ENCODE data around the gene KCNAB1. TPM values are rescaled to one million over a fixed set of nuclear protein-coding genes. Genes with fewer than 3 reads are reported as not detected.

The KCNAB1 gene
- total RNA-seq, 2 donors from 2014 or later, result 0.07 to 0.74 TPM

DNA sequence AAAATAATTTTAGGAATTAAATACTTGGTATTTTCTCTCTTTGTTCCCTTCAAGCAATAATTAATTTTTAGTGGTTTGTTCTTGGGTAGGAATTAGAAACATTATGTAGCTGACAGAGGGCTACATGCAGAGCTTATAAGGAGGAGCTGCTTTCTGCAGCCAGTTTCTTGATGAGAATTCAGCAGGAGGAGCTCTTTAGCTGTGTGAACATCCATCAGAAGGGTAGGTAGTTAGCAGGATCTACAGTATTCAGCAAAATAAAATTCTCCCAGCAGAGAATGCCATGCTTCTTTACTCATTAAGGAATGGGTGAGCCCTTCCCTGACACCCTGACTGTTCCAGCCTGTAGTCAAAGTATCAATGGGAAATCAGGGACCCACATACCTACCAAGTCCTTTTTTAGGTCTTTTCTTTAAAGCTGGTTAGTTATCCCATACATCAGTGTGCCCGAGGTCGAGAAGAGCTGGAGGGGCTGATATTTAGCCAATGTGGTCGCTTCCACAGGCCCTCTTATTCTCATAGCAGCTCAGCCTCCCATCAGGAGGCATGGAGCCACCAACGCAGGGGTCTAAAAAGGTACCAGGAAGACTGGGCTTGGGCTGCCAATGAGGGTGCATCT, 54.0 kb downstream of the KCNAB1 start:
- TF ChIP-seq, protein P1, sequence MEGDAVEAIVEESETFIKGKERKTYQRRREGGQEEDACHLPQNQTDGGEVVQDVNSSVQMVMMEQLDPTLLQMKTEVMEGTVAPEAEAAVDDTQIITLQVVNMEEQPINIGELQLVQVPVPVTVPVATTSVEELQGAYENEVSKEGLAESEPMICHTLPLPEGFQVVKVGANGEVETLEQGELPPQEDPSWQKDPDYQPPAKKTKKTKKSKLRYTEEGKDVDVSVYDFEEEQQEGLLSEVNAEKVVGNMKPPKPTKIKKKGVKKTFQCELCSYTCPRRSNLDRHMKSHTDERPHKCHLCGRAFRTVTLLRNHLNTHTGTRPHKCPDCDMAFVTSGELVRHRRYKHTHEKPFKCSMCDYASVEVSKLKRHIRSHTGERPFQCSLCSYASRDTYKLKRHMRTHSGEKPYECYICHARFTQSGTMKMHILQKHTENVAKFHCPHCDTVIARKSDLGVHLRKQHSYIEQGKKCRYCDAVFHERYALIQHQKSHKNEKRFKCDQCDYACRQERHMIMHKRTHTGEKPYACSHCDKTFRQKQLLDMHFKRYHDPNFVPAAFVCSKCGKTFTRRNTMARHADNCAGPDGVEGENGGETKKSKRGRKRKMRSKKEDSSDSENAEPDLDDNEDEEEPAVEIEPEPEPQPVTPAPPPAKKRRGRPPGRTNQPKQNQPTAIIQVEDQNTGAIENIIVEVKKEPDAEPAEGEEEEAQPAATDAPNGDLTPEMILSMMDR (IDR thresholded peaks at IDR 0.05), result no peak
- no peak overlapping the region for H3K4me3 ChIP-seq
- intact Hi-C loops (cut with DNase I), result no loop called here
- no peaks in the 10 kb centered on the region for H3K27me3 ChIP-seq
- no peaks in the 10 kb centered on the region for H3K36me3 ChIP-seq
- DNase-seq, result no peak
- no peak overlapping the region for H3K27ac ChIP-seq
- no peak overlapping the region for H3K9ac ChIP-seq (ENCODE audit: low read depth in 2 of 2, low read length in 2 of 2)
- no peaks in the 10 kb centered on the region for H3K4me1 ChIP-seq
- H3K9me3 ChIP-seq, result no peaks in the 10 kb centered on the region

DNA sequence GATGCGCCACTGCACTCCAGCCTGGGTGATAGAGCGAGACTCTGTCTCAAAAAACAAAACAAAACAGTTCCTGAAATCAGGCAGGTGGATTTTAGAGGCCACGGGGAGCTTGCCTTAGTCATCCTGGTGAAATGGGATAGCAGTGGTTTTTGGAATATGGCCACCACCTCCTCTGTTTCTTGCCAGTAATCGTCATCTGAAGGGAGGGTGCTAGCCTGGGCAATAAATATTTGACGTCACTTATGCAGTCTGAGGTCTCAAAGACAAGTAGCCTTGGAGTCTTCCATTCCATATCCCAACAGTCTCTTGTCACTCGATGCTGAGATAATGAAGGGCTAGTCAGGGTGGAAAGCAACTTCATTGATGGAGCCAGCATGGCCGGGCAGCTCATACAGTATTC, 55.2 kb downstream of the KCNAB1 start:
- TF ChIP-seq, protein P1 (IDR thresholded peaks at IDR 0.05), result no peak
- no peak overlapping the region for H3K4me3 ChIP-seq
- no peak overlapping the region for H3K9ac ChIP-seq (ENCODE audit: low read depth in 2 of 2, low read length in 2 of 2)
- no peaks in the 10 kb centered on the region for H3K36me3 ChIP-seq
- no peaks in the 10 kb centered on the region for H3K27me3 ChIP-seq
- DNase-seq, result no peak
- H3K4me1 ChIP-seq, result no peaks in the 10 kb centered on the region
- H3K9me3 ChIP-seq, result no peaks in the 10 kb centered on the region
- H3K27ac ChIP-seq, result no peak overlapping the region
- intact Hi-C loops (cut with DNase I), result no loop called here

DNA sequence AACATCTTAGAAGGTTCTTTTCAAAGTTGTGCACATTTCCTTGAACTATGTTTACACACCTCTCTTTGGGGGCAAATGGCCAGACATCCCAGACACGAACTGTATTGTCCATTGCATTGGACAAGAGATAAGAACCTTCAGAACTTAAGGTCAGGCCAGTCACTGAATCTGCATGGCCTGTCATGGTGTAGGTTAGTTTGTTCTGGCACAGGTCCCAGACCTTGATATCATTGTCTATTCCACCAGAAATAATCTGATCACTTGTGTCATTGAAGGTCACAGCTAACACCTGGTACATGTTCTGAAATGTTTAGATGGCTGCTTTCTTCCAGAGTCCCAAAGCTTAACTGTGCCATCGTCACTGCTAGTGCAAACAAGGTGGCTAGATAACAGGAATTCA, 55.7 kb downstream of the KCNAB1 start:
- DNase-seq, result no peak
- TF ChIP-seq, protein P1 (IDR thresholded peaks at IDR 0.05), result no peak
- H3K27ac ChIP-seq, result no peak overlapping the region
- H3K4me3 ChIP-seq, result no peak overlapping the region
- no peaks in the 10 kb centered on the region for H3K4me1 ChIP-seq
- no peaks in the 10 kb centered on the region for H3K27me3 ChIP-seq
- no peak overlapping the region for H3K9ac ChIP-seq (ENCODE audit: low read depth in 2 of 2, low read length in 2 of 2)
- intact Hi-C loops (cut with DNase I), result no loop called here
- H3K9me3 ChIP-seq, result no peaks in the 10 kb centered on the region
- no peaks in the 10 kb centered on the region for H3K36me3 ChIP-seq

DNA sequence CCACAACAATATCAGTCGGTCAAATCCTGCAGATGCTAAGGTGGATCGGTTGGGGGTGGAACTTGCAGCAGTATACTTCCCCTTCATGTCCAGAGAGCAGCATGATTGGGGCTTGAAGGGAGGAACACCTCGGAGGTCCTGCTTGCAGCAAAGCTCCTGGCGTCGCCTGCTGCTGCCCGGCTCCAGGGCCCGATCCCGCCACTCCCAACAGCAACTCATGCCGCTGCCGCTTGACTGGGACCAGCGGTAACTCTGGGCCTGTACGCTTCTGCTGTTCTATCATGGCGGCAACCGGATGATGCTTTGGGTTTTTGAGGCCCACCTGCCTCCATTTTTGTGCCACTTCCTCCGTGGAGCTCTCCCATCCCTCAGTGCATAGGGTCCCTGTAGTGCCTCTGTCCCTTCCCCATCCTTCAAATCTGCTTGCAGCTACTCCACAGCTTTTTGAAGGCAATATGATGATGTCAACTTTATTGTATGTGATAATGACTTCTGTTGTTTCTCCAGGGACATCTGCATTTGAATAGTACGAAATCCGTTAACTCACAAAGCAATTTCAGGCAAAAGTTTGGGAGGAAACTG, 56.3 kb downstream of the KCNAB1 start:
- TF ChIP-seq, protein P1 (IDR thresholded peaks at IDR 0.05), result no peak
- H3K27me3 ChIP-seq, result no peaks in the 10 kb centered on the region
- no peaks in the 10 kb centered on the region for H3K9me3 ChIP-seq
- H3K36me3 ChIP-seq, result no peaks in the 10 kb centered on the region
- DNase-seq, result no peak
- H3K4me1 ChIP-seq, result no peaks in the 10 kb centered on the region
- intact Hi-C loops (cut with DNase I), result no loop called here
- no peak overlapping the region for H3K9ac ChIP-seq (ENCODE audit: low read depth in 2 of 2, low read length in 2 of 2)
- no peak overlapping the region for H3K4me3 ChIP-seq
- H3K27ac ChIP-seq, result no peak overlapping the region

DNA sequence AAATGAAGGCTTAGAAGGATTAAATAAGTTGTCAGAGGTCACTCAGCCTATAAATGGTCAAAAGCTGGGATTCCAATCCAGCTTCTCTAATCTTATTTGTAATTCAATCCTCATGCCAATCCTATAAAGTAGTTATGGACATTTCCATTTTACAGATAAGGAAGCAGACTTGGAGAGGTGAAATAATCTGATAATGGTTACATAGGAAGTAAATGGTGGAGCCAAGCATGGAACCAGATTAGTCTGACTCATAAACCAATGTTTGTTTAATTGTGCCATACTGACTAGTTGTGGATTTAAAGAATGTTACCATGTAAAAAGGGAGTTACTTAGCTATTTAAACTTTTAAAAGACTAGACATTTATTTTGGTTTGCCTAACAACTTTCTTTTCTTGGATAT, 59.7 kb downstream of the KCNAB1 start:
- no peak overlapping the region for H3K9ac ChIP-seq (ENCODE audit: low read depth in 2 of 2, low read length in 2 of 2)
- TF ChIP-seq, protein P1 (IDR thresholded peaks at IDR 0.05), result no peak
- H3K27ac ChIP-seq, result no peak overlapping the region
- no peaks in the 10 kb centered on the region for H3K4me1 ChIP-seq
- no peak overlapping the region for H3K4me3 ChIP-seq
- intact Hi-C loops (cut with DNase I), result no loop called here
- H3K9me3 ChIP-seq, result no peaks in the 10 kb centered on the region
- no peaks in the 10 kb centered on the region for H3K36me3 ChIP-seq
- no peaks in the 10 kb centered on the region for H3K27me3 ChIP-seq
- no peak for DNase-seq

Measured in colonic mucosa (tissue), 4 donors.